KOPT-K1 (cell line): Measurements from ENCODE around the gene ABHD8.
A peak's percentile ranks its signal among the peaks of the same experiment; 100 is the strongest.

Source experiments
- H3K27ac ChIP-seq: fragments of 200-600 bp; sonication (generic); 2 replicates; pipeline ENCODE4 v1.5.1; 2016; ENCODE audit warnings: antibody characterized with exemption, mild to moderate bottlenecking, low read depth, low read length; ENCODE audit not compliant: poor library complexity, severe bottlenecking
- H3K36me3 ChIP-seq: fragments of 200-600 bp; sonication (generic); 2 replicates; pipeline ENCODE4 v1.5.1; 2017; ENCODE audit warnings: antibody characterized with exemption, mild to moderate bottlenecking, low read length, moderate library complexity; ENCODE audit not compliant: insufficient read depth
- H3K9me3 ChIP-seq: fragments of 200-600 bp; sonication (generic); 2 replicates; pipeline ENCODE4 v1.5.1; 2017; ENCODE audit warnings: antibody characterized with exemption, low read length, mild to moderate bottlenecking; ENCODE audit not compliant: insufficient read depth, poor library complexity, severe bottlenecking

Gene ABHD8

GRCh38 chr19:17314007-17314593, 10.9 kb upstream of the ABHD8 start:
- peaks cover 63% of the 10 kb centered on the region for H3K36me3 ChIP-seq
- no peaks in the 10 kb centered on the region for H3K9me3 ChIP-seq
- H3K27ac ChIP-seq: no peak overlapping the region

DNA sequence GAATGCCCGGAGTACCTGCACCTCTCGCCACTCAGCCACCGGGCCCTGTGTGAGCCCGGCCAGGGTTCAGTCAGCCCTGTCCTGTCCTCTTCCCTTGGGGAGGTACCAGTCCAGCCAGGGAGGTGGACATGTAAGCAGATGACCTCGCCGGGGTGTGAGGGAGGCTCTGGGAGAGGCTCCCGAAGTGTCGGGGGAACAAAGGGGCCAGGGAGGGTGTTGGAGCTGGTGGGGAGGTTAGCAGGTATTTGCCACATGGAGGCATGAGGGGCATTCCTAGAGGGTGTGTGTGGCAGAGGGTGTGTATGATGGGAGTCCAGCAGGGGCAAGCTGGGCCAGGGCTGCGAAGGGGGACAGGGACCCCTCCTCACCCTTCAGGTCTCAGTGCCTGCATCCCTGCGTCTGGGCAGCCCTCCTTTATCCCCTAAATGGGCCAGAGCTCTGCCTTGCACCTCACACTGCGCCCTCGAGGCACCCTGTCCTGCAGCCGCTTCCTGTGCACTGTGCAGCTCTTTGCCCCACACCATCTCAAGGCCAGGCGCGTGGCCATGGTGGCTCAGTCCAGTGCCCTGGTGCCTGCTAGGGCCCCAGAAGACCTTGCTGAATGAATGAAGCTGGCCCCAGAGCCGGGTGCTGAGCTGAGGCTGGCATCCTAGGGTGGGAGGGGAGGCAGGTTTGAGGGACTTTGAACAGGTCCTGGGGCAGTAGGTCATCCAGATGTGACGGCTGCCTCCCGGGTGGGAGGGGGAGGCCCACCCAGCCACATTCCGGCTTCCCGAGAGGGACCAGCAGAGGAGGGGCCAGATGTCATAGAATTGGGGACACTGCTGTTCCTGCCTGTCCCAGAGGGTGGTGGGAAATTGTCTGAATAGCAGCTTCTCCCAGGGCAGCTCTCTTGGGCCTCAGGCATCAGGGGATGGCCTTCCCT, 9.2 kb upstream of the ABHD8 start:
- no peaks in the 10 kb centered on the region for H3K9me3 ChIP-seq
- H3K27ac ChIP-seq: no peak overlapping the region
- peaks cover 51% of the 10 kb centered on the region for H3K36me3 ChIP-seq

DNA sequence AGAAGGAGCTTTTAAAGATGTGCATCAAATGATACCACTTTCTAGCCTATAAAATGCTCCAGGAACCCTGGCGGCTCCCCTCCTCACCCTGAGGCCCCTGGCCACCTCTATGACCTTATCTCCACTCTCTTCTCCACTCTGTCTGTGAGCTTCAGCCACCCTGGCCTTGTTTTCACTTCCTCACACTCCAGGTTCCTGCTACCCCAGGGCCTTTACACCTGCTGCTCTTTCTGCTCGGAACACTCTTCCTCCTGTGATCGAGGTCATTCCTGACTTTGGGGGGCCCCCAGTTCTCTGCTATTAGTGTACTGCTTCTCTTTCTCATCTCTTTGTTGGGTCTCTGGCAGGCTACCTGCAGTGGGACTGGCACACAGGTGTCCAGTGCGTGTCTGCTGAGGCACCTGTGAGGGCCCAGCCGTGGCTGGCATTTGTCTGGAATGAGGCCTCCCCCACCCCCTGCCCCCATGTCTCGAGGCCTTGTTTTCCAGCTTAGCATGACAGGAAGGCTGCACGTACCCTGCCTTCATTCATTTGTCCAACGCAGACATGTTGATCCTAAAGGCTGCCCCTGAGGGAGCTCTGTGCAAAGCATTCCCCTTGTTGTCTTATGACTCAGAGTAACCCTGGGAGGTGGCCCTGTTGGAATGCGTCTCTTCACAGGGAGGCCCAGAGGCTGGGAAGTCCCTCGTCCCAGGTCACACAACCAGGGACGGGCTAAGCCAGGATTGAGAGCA, 8.4 kb upstream of the ABHD8 start:
- H3K9me3 ChIP-seq: no peaks in the 10 kb centered on the region
- no peak overlapping the region for H3K27ac ChIP-seq
- peaks cover 51% of the 10 kb centered on the region for H3K36me3 ChIP-seq

GRCh38 chr19:17309965-17310461, 6.8 kb upstream of the ABHD8 start:
- Histone ChIP-seq H3K36me3 (peaks cover 37% of the 10 kb centered on the region), H3K9me3 (no peaks in the 10 kb centered on the region), H3K27ac (peak overlapping the region; percentile 85)

GRCh38 chr19:17309198-17309964, 6.2 kb upstream of the ABHD8 start, which contains the start of gene DDA1:
Gene DDA1, plus strand, starts transcription at chr19:17309563. Its CDS starts 92 bp downstream, at chr19:17309655.
- Histone ChIP-seq H3K36me3 (peaks cover 31% of the 10 kb centered on the region), H3K27ac (peak within 1 kb of the TSS; percentile 85), H3K9me3 (no peaks in the 10 kb centered on the region)

DNA sequence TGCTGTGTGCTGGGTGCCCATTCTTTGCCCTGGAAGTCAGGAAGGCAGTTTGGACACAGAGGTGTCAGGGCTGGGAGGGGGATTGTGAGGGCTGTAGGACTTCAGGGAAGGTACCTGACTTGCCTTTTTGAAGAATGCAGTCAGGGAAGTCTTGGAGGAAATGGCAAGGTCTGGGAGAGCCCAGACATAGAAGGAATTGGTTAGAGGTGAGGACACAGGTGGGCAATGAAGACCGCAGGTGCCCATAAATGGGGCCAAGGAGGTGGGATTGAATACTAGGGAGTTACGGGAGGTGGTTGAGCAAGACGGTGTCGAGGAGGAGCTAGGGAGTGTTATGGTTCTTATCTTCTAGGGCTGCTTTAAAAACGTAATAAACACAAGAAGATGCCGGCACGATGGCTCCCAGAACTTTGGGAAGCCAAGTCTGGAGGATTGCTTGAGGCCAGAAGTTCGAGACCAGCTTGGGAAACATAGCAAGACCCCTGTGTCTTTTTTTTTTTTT, 4.7 kb upstream of the ABHD8 start:
- no peaks in the 10 kb centered on the region for H3K9me3 ChIP-seq
- H3K36me3 ChIP-seq: peaks cover 17% of the 10 kb centered on the region
- H3K27ac ChIP-seq: no peak overlapping the region

DNA sequence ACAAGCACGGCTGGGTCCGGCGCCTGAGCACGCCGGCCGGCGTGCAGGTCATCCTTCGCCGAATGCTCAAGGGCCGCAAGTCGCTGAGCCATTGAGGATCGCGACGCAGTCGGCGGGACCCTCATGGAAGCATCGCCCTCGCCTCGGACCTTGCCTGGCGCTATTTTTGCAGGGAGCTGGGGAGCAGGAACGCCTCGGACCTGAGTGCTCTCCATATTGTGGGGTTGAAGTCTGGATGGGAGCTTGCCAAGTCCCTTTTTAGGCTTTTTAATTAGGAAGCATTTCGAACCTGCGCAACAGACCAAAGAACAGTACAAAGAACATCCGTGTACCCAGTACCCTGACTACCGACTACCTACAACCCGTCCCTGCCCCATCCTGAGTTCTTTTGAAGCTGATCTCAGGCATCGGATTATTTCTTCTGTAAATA, 3.1 kb upstream of the ABHD8 start:
- Histone ChIP-seq H3K27ac (peak overlapping the region; percentile 93), H3K36me3 (0 out of 2 replicates have a peak, but pooled peaks cover under 1% of the 10 kb centered on the region), H3K9me3 (no peaks in the 10 kb centered on the region)

DNA sequence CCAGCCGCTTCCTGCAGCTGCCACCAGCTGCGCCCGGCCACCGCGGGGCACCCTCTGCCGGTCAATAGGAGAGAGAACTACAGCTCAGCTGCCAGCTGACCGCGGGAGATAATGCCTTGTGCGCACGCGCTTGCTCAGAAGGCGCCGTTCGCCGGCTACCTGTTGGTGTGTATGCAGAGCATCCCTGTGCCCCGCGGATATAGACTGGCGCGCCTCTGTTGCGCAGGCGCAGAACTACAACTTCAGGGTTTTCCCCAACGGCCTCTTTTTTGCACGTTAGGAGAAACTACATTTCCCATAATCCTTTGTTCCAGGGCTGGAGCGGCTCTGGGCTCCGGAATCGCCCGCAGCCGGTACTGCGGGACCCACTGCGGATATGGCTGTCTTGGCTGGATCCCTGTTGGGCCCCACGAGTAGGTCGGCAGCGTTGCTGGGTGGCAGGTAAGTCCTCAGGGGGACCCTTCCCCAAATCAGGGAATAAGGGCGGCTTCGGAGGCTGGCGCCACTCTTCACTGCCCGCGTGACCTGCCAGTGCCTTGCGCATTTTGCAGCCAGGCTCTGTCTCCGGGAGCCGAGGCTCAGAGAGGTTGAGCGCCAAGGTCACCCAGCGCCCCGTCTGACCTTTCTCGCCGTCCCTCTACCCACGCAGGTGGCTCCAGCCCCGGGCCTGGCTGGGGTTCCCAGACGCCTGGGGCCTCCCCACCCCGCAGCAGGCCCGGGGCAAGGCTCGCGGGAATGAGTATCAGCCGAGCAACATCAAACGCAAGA, 2.5 kb upstream of the ABHD8 start, which contains the start of gene MRPL34:
MRPL34 (plus strand) TSS at position 356 of the 768 bp plus-strand sequence; CDS start at position 377, 21 bp downstream.
- peak within 1 kb of the TSS; percentile 93 for H3K27ac ChIP-seq
- H3K9me3 ChIP-seq: no peaks in the 10 kb centered on the region
- H3K36me3 ChIP-seq: peaks cover 2% of the 10 kb centered on the region; the same call in 1 of the 2 replicates

DNA sequence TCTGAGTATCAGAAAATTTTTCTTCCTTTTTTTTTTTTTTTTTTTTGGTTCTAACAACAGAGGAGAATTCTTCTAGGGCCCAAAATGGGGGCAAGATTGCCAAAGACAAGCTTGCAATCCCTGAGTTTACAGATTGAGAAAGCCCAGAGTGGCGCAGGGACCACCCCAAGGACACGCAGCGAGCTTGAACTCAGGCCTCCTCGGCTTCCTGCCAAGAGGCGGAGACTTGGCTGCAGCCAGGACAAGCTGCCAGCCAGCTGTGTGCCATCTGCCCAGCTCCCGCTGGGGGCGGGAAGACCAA, 1.9 kb upstream of the ABHD8 start:
- Histone ChIP-seq H3K9me3 (no peaks in the 10 kb centered on the region), H3K27ac (peak overlapping the region; percentile 93), H3K36me3 (peaks cover 4% of the 10 kb centered on the region; the same call in 1 of the 2 replicates)

DNA sequence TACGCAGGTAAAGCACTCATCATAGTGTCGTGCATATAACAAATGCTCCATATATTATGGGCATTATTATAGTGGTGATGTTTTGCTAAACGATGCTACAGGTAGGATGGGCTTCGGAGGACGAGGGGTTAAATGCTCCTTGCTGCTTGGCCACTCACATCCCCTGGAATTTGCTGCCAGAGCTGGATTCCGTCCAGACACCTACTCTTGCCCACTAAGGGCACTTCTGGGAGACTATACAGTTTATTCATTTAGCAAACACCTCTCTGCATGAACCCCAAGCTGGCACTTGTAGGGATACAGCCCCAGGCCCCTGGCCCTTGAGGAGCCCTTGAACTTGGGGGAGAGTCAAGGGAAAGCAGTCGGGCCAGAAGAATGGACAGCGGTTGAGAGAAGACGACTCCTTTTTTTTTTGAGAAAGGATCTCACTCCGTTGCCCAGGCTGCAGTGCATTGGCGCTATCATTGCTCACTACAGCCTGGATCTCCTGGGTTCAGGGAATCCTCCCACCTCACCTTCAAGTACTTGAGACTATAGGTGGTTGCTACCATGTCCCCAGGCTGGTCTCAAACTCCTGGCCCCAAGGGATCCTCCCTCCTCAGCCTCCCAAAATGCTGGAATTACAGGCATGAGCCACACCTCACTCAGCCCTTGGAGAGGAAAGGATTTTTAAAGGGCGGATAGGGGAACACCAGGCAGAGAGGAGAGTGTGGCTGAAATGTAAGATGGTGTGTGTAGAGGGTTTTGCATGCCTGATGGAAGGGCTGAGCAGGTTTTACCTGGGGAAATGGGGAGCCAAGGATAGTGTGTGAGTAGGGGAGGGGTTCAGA, 1.4 kb upstream of the ABHD8 start:
- Histone ChIP-seq H3K27ac (peak overlapping the region; percentile 93), H3K36me3 (peaks cover 4% of the 10 kb centered on the region; the same call in 1 of the 2 replicates), H3K9me3 (no peaks in the 10 kb centered on the region)

- H3K27ac ChIP-seq: no peak overlapping the region
- peaks cover 4% of the 10 kb centered on the region; the same call in 1 of the 2 replicates for H3K36me3 ChIP-seq
- no peaks in the 10 kb centered on the region for H3K9me3 ChIP-seq
Measured at GRCh38 chr19:17303940-17304267, 679 bp upstream of the ABHD8 start.

DNA sequence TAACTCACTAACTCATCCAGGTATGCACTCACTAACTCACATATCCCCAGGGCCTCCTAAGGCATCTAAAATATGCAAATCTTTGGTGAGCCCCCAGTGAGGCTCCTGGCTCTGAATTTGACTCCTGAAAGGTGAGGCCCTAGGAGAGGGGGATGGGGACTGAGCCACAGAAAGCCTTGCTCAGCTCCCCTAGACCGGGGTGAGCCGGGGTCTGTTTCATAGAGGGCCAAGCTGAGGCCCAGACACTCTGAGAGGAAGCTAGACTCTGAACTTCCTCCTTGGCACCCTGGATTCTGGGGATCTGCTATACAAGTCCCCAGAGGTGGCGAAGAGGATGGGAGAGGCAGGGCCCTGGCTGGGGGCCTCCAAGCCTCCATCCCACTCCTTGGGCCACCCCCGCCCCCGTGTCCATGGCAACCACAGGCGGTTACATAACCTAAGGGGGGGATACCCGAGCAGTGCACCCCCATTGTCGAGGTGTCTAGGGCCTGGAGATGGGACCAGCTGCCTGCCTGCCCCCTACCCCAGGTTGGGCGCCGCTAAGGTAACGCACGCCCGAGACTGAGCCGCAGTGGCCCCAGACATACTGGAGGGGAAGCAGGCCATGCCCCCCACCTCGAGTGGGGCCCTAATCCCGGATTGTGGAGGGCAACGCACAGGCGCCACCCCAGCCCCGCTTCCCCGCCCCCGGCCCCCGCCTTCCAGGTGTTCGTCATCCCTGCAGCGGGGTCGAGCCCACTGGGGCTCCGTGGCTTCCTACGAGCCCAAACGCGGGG, 646 bp downstream of the ABHD8 start:
- Histone ChIP-seq H3K36me3 (peaks cover 14% of the 10 kb centered on the region), H3K9me3 (peaks cover 11% of the 10 kb centered on the region), H3K27ac (peak overlapping the region; percentile 49)
